Karpas-422 (cell line): ENCODE data around the gene JADE3. TPM values are rescaled to one million over a fixed set of nuclear protein-coding genes. Genes with fewer than 3 reads are reported as not detected.

Source experiments
- DNase-seq: peaks from one replicate; pipeline ENCODE4 v3.0.0-alpha.2; 2015
- H2AFZ ChIP-seq: fragments of 200-600 bp; sonication (generic); 2 replicates; pipeline ENCODE4 v1.6.1; 2014; ENCODE audit warnings: antibody characterized with exemption, low read length, mixed read lengths
- H3K27ac ChIP-seq: fragments of 200-600 bp; sonication (generic); 2 replicates; pipeline ENCODE4 v1.5.1; 2014; ENCODE audit warnings: mild to moderate bottlenecking, low read length, moderate library complexity
- H3K27me3 ChIP-seq: fragments of 200-600 bp; sonication (generic); 2 replicates; pipeline ENCODE4 v1.6.1; 2014; ENCODE audit warnings: low read length, mixed read lengths
- H3K36me3 ChIP-seq: fragments of 200-600 bp; sonication (generic); 2 replicates; pipeline ENCODE4 v1.6.1; 2014; ENCODE audit warnings: low read length, mixed read lengths; ENCODE audit not compliant: insufficient read depth
- H3K4me1 ChIP-seq: fragments of 200-600 bp; sonication (generic); 2 replicates; pipeline ENCODE4 v1.6.1; 2014; ENCODE audit warnings: mild to moderate bottlenecking, low read length, mixed read lengths
- H3K4me2 ChIP-seq: fragments of 200-600 bp; sonication (generic); 2 replicates; pipeline ENCODE4 v1.6.1; 2014; ENCODE audit warnings: low read length, low read depth, mild to moderate bottlenecking; ENCODE audit not compliant: poor library complexity, severe bottlenecking
- H3K4me3 ChIP-seq: fragments of 200-600 bp; sonication (generic); 2 replicates; pipeline ENCODE4 v1.5.1; 2014; ENCODE audit warnings: mild to moderate bottlenecking, antibody characterized with exemption, low read length, mixed read lengths
- H3K79me2 ChIP-seq: fragments of 200-600 bp; sonication (generic); 2 replicates; pipeline ENCODE4 v1.6.1; 2014; ENCODE audit warnings: mild to moderate bottlenecking, low read length, mixed read lengths
- H3K9ac ChIP-seq: fragments of 200-600 bp; sonication (generic); 2 replicates; pipeline ENCODE4 v1.6.0; 2014; ENCODE audit warnings: low read length
- H3K9me2 ChIP-seq: fragments of 200-600 bp; sonication (generic), shearing (Covaris generic); replicated peaks from 2 replicates; pipeline ENCODE4 v1.6.0; 2014; ENCODE audit warnings: mild to moderate bottlenecking, low read length, moderate library complexity; ENCODE audit not compliant: insufficient read depth
- H3K9me3 ChIP-seq: fragments of 300-700, 200-600 bp; sonication (generic); 2 replicates; pipeline ENCODE4 v1.6.1; 2014; ENCODE audit warnings: low read length, mixed read lengths
- H4K20me1 ChIP-seq: fragments of 200-600 bp; sonication (generic); 2 replicates; pipeline ENCODE4 v1.6.1; 2014; ENCODE audit warnings: mild to moderate bottlenecking, antibody characterized with exemption, low read length, low read depth; ENCODE audit not compliant: insufficient read depth
- total RNA-seq: library from RNA; depleted of rRNA; stranded (reverse); fragments of >200 nt; shearing (Covaris generic); gene quantifications from 2 replicates; pipeline ENCODE4 v1.2.3, GENCODE V29; 2014; ENCODE audit warnings: low replicate concordance

JADE3 gene
- total RNA-seq, 1 experiment from 2014 or later: 0.07 TPM

DNA sequence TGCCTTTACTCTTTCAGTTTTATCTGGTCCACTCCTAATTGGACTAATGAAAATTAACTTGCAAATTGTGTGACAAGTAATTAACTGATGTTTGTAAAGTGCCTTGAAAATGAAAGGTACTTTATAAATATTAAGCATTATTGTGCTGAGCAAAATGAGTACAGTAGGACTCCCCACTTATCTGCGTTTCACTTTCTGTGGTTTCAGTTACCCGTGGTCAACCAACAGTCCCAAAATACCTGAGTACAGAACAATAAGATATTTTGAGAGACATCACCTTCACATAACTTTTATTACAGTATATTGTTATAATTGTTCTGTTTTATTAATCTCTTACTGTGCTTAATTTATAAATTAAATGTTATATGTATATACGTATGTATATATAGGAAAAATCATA, 27.4 kb upstream of the JADE3 start:
- Histone ChIP-seq H3K4me2 (no peak overlapping the region), H3K27me3 (no peaks in the 10 kb centered on the region), H3K36me3 (no peaks in the 10 kb centered on the region; the same call in 1 of the 2 replicates), H3K9me3 (no peaks in the 10 kb centered on the region), H3K79me2 (no peaks in the 10 kb centered on the region), H3K9ac (no peak overlapping the region), H3K4me1 (no peaks in the 10 kb centered on the region), H3K9me2 (no peaks in the 10 kb centered on the region), H3K27ac (no peak overlapping the region), H4K20me1 (no peaks in the 10 kb centered on the region), H3K4me3 (no peak overlapping the region), H2AFZ (no peak overlapping the region)
- DNase-seq: no peak

DNA sequence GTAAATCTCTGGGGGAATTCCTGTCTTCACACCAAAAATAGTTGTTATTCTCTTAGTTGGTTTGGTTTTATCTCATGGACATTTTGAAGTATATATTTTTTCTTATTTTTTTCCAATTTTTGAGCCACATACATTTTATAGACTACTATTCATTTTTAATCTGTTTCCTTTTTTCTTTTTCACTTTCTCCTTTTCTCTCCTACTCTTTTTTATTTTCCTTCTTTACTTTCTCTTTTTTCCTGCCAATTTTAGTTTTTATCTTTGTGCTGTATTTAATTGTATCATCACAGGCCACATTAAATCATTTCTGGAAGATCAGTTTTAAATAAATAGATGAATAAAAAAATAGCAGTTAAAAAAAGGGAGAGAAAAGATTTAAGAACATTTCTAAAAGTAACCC, 14.0 kb upstream of the JADE3 start:
- no peak overlapping the region for H3K27ac ChIP-seq
- no peaks in the 10 kb centered on the region for H3K27me3 ChIP-seq
- no peaks in the 10 kb centered on the region for H3K9me2 ChIP-seq
- no peak overlapping the region for H3K4me3 ChIP-seq
- DNase-seq: no peak
- no peaks in the 10 kb centered on the region for H3K36me3 ChIP-seq
- no peak overlapping the region for H2AFZ ChIP-seq
- H3K9me3 ChIP-seq: no peaks in the 10 kb centered on the region
- no peak overlapping the region for H3K9ac ChIP-seq
- H3K79me2 ChIP-seq: no peaks in the 10 kb centered on the region
- no peaks in the 10 kb centered on the region for H4K20me1 ChIP-seq
- H3K4me2 ChIP-seq: no peak overlapping the region
- no peaks in the 10 kb centered on the region for H3K4me1 ChIP-seq

DNA sequence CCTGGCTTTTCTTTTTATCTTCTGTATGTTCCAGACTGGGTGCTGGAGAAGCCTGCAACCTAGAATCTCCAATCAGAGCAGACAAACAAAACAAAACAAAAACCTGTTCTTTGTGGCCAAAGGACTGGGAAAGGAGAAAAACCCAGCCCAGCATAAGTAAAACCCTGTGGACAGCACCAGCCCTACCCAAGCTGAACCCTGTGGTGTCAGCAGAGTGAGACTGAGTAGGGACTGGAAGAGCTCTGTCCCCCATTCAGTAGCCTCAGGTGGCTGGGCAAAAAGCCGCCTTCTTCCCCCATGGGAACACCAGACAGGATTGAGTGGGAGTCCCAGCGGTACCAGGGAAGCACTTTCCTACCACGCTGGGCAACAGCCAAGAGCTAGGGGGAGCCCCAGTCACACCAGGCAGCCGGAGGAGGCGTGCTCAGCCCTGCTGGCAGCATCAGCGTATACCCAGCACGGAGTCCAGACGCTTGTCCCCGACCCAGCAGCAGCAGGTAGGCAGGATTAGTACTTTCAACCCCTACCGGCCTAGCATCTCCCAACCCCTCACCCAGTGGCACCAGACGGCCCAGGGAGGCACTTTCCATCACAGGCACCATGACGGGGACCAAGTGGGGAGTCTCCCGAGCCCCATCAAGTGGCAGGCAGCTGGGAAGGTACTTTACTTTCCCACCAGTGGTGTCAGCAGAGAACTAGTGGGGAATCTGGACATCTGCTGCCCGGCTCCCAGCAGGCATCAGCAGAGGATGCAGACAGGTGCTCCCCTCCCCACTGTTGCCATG, 8.6 kb upstream of the JADE3 start:
- peak overlapping the region; percentile 35; the same call in 1 of the 2 replicates for H3K9ac ChIP-seq
- DNase-seq: peak; percentile 84
- H3K36me3 ChIP-seq: no peaks in the 10 kb centered on the region
- H3K4me1 ChIP-seq: peaks cover 3% of the 10 kb centered on the region; the same call in 1 of the 2 replicates
- peak overlapping the region; percentile 49; the same call in 1 of the 2 replicates for H3K4me3 ChIP-seq
- H3K27ac ChIP-seq: no peak overlapping the region
- H4K20me1 ChIP-seq: no peaks in the 10 kb centered on the region
- no peaks in the 10 kb centered on the region for H3K9me2 ChIP-seq
- no peaks in the 10 kb centered on the region for H3K9me3 ChIP-seq
- H3K79me2 ChIP-seq: no peaks in the 10 kb centered on the region
- no peaks in the 10 kb centered on the region for H3K27me3 ChIP-seq
- H2AFZ ChIP-seq: no peak overlapping the region; the same call in 1 of the 2 replicates
- peak overlapping the region; percentile 61 for H3K4me2 ChIP-seq

DNA sequence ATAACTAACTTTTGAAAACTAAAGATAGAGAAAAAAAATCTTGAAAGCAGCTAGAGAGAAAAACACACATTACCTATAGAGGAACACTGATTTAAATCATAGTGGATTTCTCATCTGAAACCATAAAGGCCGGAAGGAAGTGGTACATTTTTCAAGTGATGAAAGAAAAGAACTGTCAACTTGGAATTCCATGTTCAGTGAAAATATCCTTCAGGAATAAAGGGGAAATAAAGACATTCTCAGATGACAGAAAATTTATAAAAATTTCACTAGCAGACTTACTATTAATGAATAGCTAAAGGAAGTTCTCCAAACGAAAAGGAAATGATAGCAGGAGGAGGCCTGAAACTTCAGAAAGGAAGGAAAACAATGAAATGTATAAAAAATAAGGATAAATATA, 7.6 kb upstream of the JADE3 start:
- no peak overlapping the region for H3K4me2 ChIP-seq

DNA sequence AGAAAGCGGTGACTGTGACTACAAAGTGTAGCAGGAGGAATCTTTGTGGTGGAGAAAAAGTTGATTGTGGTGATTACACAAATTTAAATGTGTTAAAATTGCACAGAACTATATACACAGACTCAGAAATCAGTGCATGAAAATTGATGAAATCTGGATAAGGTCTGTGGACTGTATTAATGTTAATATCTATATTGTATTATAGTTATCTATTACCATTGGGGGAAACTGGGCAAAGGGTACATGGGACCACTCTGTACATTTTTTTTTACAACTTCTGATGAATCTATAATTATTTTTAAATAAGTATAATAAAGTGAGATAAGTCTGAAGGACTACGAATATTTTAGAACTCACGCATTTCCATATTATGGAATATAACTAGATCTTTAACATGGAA, 1.8 kb upstream of the JADE3 start:
- Histone ChIP-seq H3K4me3 (no peak overlapping the region), H3K4me2 (no peak overlapping the region)

More for the DNA sequence above, 7.6 kb upstream of the JADE3 start:
- H4K20me1 ChIP-seq: no peaks in the 10 kb centered on the region
- no peak overlapping the region for H3K4me3 ChIP-seq
- no peaks in the 10 kb centered on the region for H3K79me2 ChIP-seq
- no peaks in the 10 kb centered on the region for H3K36me3 ChIP-seq
- peaks cover 3% of the 10 kb centered on the region; the same call in 1 of the 2 replicates for H3K4me1 ChIP-seq
- no peaks in the 10 kb centered on the region for H3K9me2 ChIP-seq
- no peak for DNase-seq
- no peaks in the 10 kb centered on the region for H3K27me3 ChIP-seq
- no peaks in the 10 kb centered on the region for H3K9me3 ChIP-seq
- no peak overlapping the region for H3K9ac ChIP-seq
- no peak overlapping the region for H3K27ac ChIP-seq
- H2AFZ ChIP-seq: no peak overlapping the region

DNA sequence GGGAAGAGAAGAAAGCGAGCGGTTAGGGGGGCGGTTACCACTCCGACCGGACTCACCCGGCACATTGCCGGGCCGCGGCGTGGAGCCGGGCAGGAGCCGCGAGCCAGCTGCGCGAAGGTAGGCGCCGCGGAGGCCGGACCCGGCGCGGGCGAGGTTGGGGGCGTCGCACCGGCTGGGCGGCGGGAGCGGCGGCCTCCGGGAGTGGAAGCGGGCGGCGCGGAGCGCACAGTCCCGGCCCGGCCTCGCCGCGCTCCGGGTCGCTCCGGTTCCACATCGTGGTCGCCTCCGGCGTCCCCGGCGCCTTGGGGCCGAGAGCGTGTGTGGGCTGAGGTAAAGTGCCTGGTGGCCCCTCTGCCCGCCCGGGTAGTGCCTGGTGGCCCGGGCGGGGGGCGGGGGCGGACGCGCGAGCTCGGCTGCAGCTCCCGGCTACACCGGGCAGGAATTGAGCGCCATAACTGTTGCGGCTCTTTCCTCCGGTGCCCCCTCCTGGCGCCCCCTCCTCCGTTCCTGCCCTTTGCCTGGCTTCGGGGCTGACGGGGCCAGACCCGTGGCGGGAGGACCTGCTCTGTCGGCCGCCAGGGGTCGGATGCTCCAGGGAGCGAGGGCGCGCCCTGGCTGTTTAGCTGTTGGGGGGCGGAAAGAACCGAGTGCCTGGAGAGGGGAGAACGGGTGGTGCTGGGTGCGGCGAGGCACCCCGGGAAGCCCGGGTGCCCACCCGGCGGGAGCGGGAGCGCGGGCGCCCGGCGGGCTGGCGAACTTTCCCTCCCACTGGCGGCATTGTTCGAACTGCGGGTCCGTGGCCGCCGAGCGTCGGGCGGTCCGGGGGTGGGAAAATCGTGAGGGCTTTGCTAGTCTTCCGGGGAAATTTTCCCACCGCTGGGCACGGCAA, 626 bp downstream of the JADE3 start:
- Histone ChIP-seq H3K9me3 (no peaks in the 10 kb centered on the region), H4K20me1 (no peaks in the 10 kb centered on the region), H3K79me2 (no peaks in the 10 kb centered on the region), H3K4me2 (peak overlapping the region; percentile 67), H3K4me3 (peak overlapping the region; percentile 66), H3K36me3 (no peaks in the 10 kb centered on the region), H3K9me2 (no peaks in the 10 kb centered on the region), H3K27me3 (no peaks in the 10 kb centered on the region), H2AFZ (peak overlapping the region; percentile 56; the same call in 1 of the 2 replicates), H3K9ac (peak overlapping the region; percentile 50), H3K4me1 (peaks cover 6% of the 10 kb centered on the region), H3K27ac (no peak overlapping the region)
- peak; percentile 66 for DNase-seq

More for the DNA sequence above, 1.8 kb upstream of the JADE3 start:
- H3K36me3 ChIP-seq: no peaks in the 10 kb centered on the region
- no peaks in the 10 kb centered on the region for H3K9me2 ChIP-seq
- no peaks in the 10 kb centered on the region for H4K20me1 ChIP-seq
- no peaks in the 10 kb centered on the region for H3K9me3 ChIP-seq
- H3K27ac ChIP-seq: no peak overlapping the region
- no peak for DNase-seq
- no peaks in the 10 kb centered on the region for H3K27me3 ChIP-seq
- no peaks in the 10 kb centered on the region for H3K79me2 ChIP-seq
- peaks cover 6% of the 10 kb centered on the region for H3K4me1 ChIP-seq
- H3K9ac ChIP-seq: no peak overlapping the region
- no peak overlapping the region for H2AFZ ChIP-seq

DNA sequence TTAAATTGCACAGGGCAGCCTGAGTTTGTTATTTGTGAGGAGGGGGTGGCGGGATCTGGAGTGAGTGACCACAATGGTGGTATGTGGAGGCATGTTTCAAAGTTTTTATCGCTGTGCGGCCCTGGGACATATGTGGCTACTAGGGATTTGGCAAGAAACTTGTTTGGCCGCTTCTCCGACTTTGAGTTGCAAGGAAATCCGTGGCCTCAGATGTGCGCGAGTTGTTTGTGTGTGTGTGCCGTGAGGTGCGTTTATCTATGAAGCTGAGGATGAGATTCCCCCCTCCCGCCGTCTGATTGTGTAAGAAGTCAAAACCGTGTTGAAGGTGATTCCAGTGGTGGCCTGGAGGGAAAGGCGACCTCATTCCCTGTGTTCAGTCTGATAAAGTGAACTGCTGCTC, 1.4 kb downstream of the JADE3 start:
- DNase-seq: no peak
- Histone ChIP-seq H3K36me3 (no peaks in the 10 kb centered on the region), H3K79me2 (no peaks in the 10 kb centered on the region), H4K20me1 (no peaks in the 10 kb centered on the region), H3K4me2 (peak overlapping the region; percentile 67), H3K9me3 (no peaks in the 10 kb centered on the region), H2AFZ (no peak overlapping the region), H3K9me2 (no peaks in the 10 kb centered on the region), H3K27ac (no peak overlapping the region), H3K4me3 (peak overlapping the region; percentile 66; the same call in 1 of the 2 replicates), H3K4me1 (peaks cover 6% of the 10 kb centered on the region), H3K9ac (peak overlapping the region; percentile 50), H3K27me3 (no peaks in the 10 kb centered on the region)

DNA sequence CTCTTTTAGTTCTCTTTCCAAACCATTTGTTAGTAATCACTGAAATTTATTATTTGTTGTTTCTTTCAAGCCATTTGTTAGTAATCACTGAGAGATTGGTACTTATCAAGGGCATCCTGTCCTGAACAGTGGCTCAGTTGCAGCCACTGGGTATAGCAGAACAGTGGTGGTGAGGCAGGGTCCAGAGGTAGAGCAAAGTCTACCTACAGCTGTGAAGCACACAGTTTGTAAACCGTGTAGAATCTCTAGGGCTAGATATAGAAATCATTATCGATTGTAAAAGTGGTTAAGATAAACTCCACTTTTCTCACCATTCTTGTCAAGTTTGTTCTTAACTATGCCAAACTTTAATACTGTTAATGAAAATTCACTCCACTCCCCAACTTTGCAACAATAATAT, 4.1 kb downstream of the JADE3 start:
- Histone ChIP-seq H3K27me3 (no peaks in the 10 kb centered on the region), H3K9me3 (peaks cover 5% of the 10 kb centered on the region; the same call in 1 of the 2 replicates), H3K4me3 (no peak overlapping the region), H3K27ac (no peak overlapping the region), H3K4me2 (no peak overlapping the region), H3K4me1 (peaks cover 6% of the 10 kb centered on the region), H3K9ac (no peak overlapping the region), H3K79me2 (no peaks in the 10 kb centered on the region), H4K20me1 (no peaks in the 10 kb centered on the region), H3K9me2 (no peaks in the 10 kb centered on the region), H3K36me3 (no peaks in the 10 kb centered on the region), H2AFZ (no peak overlapping the region)
- DNase-seq: no peak
